Left renal cortex interstitium (tissue), 4 donors: ENCODE data around the gene ADGRF1. TPM values are rescaled to one million over a fixed set of nuclear protein-coding genes. Genes with fewer than 3 reads are reported as not detected.

ENCODE experiments used
- polyA plus RNA-seq, 4 donors: library from polyadenylated mRNA; unstranded; fragments of 120-200 nt; gene quantifications; one replicate each; pipeline ENCODE4 v1.2.1, GENCODE V29; 2013; ENCODE audit not compliant: insufficient read length in 4 of 4

ADGRF1 gene
- polyA plus RNA-seq, 4 donors = 36.3 to 55.4 (median 50.2) TPM

Other genes with a start within 250 kb of the ADGRF1 start
- gene MEP1A, start 248.9 kb downstream of the ADGRF1 start, polyA plus RNA-seq = under 1 TPM in 1 of 4 donors, not detected in 3; 0.07 TPM
- gene ADGRF5, start 120.4 kb downstream of the ADGRF1 start, polyA plus RNA-seq = 10 to 100 TPM; 24.4 to 34.2 (median 27.4) TPM